Right lobe of liver (tissue), 4 donors: ENCODE data around the gene NOTCH1.

Experiments used
- POLR2A ChIP-seq: fragments of 450-650 bp; IDR thresholded peaks from one replicate; pipeline ENCODE4 v1.6.1; 2017; ENCODE audit warnings: antibody characterized with exemption, mild to moderate bottlenecking
- TF ChIP-seq, protein P1 (sequence below), 4 donors: fragments of 200-600 bp in 3 of 4; fragments of 450-650 bp in 1 of 4; IDR thresholded peaks; one replicate each; pipeline versions ENCODE4 v1.5.1 to v1.8.0; 2016 to 2022; ENCODE audit warnings: antibody characterized with exemption in 4 of 4, mild to moderate bottlenecking in 2 of 4
- donor health status: DM: no; HTN: no; CAD: no.
- donor health status: DM: no; HTN: no; CAD: no.
- donor health status: DM: no; HTN: yes; CAD: no.

DNA sequence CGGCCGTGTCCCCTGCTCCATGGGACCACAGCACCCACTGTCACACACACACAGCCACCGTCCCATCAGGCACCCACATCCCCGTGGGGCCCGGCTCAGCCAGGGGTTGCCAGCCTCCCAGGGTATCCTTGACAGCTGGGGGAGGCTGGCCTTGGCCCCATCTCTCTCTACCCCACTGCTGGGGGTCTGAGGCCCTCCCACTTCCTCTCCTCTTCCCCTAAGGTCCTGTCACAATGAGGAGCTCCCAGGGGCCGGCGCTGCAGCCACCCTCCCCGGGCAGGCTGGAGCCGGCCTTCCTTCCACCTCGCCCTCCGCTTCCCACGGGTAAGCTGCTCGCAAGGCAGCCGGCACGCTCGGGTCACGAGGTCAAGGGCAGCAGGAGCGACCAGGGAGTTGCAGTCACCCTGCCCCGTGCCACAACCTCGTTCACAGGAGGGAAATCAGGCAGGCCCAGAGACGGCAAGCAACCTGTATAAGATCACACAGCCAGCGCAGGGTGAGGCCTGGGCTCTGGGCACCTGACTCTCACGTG, 38.6 kb upstream of the NOTCH1 start:
- TF ChIP-seq, protein P1, sequence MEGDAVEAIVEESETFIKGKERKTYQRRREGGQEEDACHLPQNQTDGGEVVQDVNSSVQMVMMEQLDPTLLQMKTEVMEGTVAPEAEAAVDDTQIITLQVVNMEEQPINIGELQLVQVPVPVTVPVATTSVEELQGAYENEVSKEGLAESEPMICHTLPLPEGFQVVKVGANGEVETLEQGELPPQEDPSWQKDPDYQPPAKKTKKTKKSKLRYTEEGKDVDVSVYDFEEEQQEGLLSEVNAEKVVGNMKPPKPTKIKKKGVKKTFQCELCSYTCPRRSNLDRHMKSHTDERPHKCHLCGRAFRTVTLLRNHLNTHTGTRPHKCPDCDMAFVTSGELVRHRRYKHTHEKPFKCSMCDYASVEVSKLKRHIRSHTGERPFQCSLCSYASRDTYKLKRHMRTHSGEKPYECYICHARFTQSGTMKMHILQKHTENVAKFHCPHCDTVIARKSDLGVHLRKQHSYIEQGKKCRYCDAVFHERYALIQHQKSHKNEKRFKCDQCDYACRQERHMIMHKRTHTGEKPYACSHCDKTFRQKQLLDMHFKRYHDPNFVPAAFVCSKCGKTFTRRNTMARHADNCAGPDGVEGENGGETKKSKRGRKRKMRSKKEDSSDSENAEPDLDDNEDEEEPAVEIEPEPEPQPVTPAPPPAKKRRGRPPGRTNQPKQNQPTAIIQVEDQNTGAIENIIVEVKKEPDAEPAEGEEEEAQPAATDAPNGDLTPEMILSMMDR (IDR thresholded peaks at IDR 0.05): no peak
- no peak for TF ChIP-seq POLR2A
